Loucy (cell line): ENCODE results near the gene SP1.
A peak's percentile ranks its signal among the peaks of the same experiment; 100 is the strongest.

ENCODE experiments used
- H2AFZ ChIP-seq: fragments of 200-600 bp; sonication (generic); 2 replicates; pipeline ENCODE4 v1.6.0; 2016; ENCODE audit warnings: antibody characterized with exemption, mild to moderate bottlenecking, low read length, moderate library complexity
- H3F3A ChIP-seq: fragments of 200-600 bp; 2 replicates; pipeline ENCODE4 v1.6.0; 2016; ENCODE audit warnings: antibody characterized with exemption, low read depth, mild to moderate bottlenecking
- H3K27me3 ChIP-seq: fragments of 200-600 bp; sonication (generic); 2 replicates; pipeline ENCODE4 v1.6.1; 2014; ENCODE audit warnings: low read length, mild to moderate bottlenecking; ENCODE audit not compliant: insufficient read depth, poor library complexity, severe bottlenecking
- H3K36me3 ChIP-seq: fragments of 200-600 bp; sonication (generic); 2 replicates; pipeline ENCODE4 v1.6.1; 2016; ENCODE audit warnings: low read length; ENCODE audit not compliant: insufficient read depth
- H3K4me1 ChIP-seq: fragments of 200-600 bp; sonication (generic); 2 replicates; pipeline ENCODE4 v1.5.1; 2014; ENCODE audit warnings: low read length, mild to moderate bottlenecking; ENCODE audit not compliant: insufficient read depth, poor library complexity, severe bottlenecking
- H3K4me2 ChIP-seq: fragments of 200-600 bp; sonication (generic); 2 replicates; pipeline ENCODE4 v1.6.0; 2014; ENCODE audit warnings: antibody characterized with exemption, low read length, low read depth, mild to moderate bottlenecking; ENCODE audit not compliant: poor library complexity, severe bottlenecking
- H3K4me3 ChIP-seq: fragments of 200-600 bp; sonication (generic); 2 replicates; pipeline ENCODE4 v1.5.1; 2014; ENCODE audit warnings: low read length, mild to moderate bottlenecking, mixed read lengths; ENCODE audit not compliant: poor library complexity, severe bottlenecking
- H3K79me2 ChIP-seq: fragments of 200-600 bp; sonication (generic); 2 replicates; pipeline ENCODE4 v1.6.1; 2014; ENCODE audit warnings: low read length; ENCODE audit not compliant: insufficient read depth
- H3K9ac ChIP-seq: fragments of 200-600 bp; sonication (generic); 2 replicates; pipeline ENCODE4 v1.6.0; 2014; ENCODE audit warnings: mild to moderate bottlenecking, low read depth, low read length, moderate library complexity; ENCODE audit not compliant: poor library complexity, severe bottlenecking
- H3K9me2 ChIP-seq: fragments of 200-600 bp; sonication (generic); replicated peaks from 2 replicates; pipeline ENCODE4 v1.6.1; 2016; ENCODE audit warnings: low read depth, low read length, mixed read lengths
- H3K9me3 ChIP-seq: fragments of 200-600 bp; sonication (generic); 2 replicates; pipeline ENCODE4 v1.6.1; 2014; ENCODE audit warnings: mild to moderate bottlenecking, antibody characterized with exemption, low read length, low read depth; ENCODE audit not compliant: insufficient read depth
- H4K20me1 ChIP-seq: fragments of 200-600 bp; sonication (generic); 2 replicates; pipeline ENCODE4 v1.6.0; 2014; ENCODE audit warnings: antibody characterized with exemption, low read length, mild to moderate bottlenecking; ENCODE audit not compliant: insufficient read depth, poor library complexity, severe bottlenecking
- CTCF ChIP-seq: fragments of 200-600 bp; sonication (generic); conservative IDR thresholded peaks from 2 replicates; pipeline ENCODE4 v1.5.1; 2014; ENCODE audit warnings: mild to moderate bottlenecking, antibody characterized with exemption, low read length
- EZH2phosphoT487 ChIP-seq: fragments of 200-600 bp; IDR thresholded peaks from 2 replicates; pipeline ENCODE4 v1.6.1; 2018; ENCODE audit warnings: antibody characterized with exemption, mild to moderate bottlenecking, moderate library complexity, borderline replicate concordance

The SP1 gene

GRCh38 chr12:53459097-53459496, 79.1 kb downstream of the SP1 start:
- Histone ChIP-seq H3F3A (0 out of 2 replicates have a peak, but pooled peaks cover 3% of the 10 kb centered on the region), H3K9me2 (no peaks in the 10 kb centered on the region), H3K27me3 (no peaks in the 10 kb centered on the region), H3K4me3 (no peak overlapping the region), H3K36me3 (peaks cover 99% of the 10 kb centered on the region), H3K4me2 (peak overlapping the region; percentile 67), H3K9me3 (no peaks in the 10 kb centered on the region), H2AFZ (no peak overlapping the region), H3K9ac (no peak overlapping the region), H3K79me2 (peaks cover 100% of the 10 kb centered on the region), H3K4me1 (peaks cover 76% of the 10 kb centered on the region), H4K20me1 (peaks cover 100% of the 10 kb centered on the region)
- TF ChIP-seq CTCF (no peak), EZH2phosphoT487 (no peak)

GRCh38 chr12:53461059-53461458, 81.1 kb downstream of the SP1 start:
- Histone ChIP-seq H2AFZ (no peak overlapping the region), H3K4me3 (peak overlapping the region; percentile 26), H3K4me2 (peak overlapping the region; percentile 67), H3K9me3 (no peaks in the 10 kb centered on the region), H3K79me2 (peaks cover 100% of the 10 kb centered on the region), H3K4me1 (peaks cover 62% of the 10 kb centered on the region), H3F3A (peaks cover 6% of the 10 kb centered on the region; the same call in 1 of the 2 replicates), H3K27me3 (no peaks in the 10 kb centered on the region), H3K36me3 (peaks cover 99% of the 10 kb centered on the region), H4K20me1 (peaks cover 100% of the 10 kb centered on the region), H3K9me2 (no peaks in the 10 kb centered on the region), H3K9ac (peak overlapping the region; percentile 48)
- no peak for TF ChIP-seq CTCF
- TF ChIP-seq EZH2phosphoT487: no peak

- peak overlapping the region; percentile 26 for H3K4me3 ChIP-seq
- peaks cover 6% of the 10 kb centered on the region; the same call in 1 of the 2 replicates for H3F3A ChIP-seq
- H3K9ac ChIP-seq: peak overlapping the region; percentile 18
- H3K9me3 ChIP-seq: no peaks in the 10 kb centered on the region
- H4K20me1 ChIP-seq: peaks cover 100% of the 10 kb centered on the region
- no peaks in the 10 kb centered on the region for H3K27me3 ChIP-seq
- peaks cover 100% of the 10 kb centered on the region for H3K79me2 ChIP-seq
- peaks cover 99% of the 10 kb centered on the region for H3K36me3 ChIP-seq
- peaks cover 58% of the 10 kb centered on the region for H3K4me1 ChIP-seq
- no peak overlapping the region for H2AFZ ChIP-seq
- no peaks in the 10 kb centered on the region for H3K9me2 ChIP-seq
- H3K4me2 ChIP-seq: peak overlapping the region; percentile 67
- TF ChIP-seq EZH2phosphoT487: no peak
- TF ChIP-seq CTCF: no peak
Measured at GRCh38 chr12:53461591-53461990, 81.6 kb downstream of the SP1 start.
